Measurements from ENCODE around the gene GTPBP3. TPM values are rescaled to one million over a fixed set of nuclear protein-coding genes. Genes with fewer than 3 reads are reported as not detected.

Gene GTPBP3
- total RNA-seq, 1 experiment from 2014 or later: 62.9 TPM

- no peak overlapping the region for H2BK12ac ChIP-seq (ENCODE audit: insufficient read length, low read depth, low read length)
- no peaks in the 10 kb centered on the region for H3K79me2 ChIP-seq (ENCODE audit: insufficient read depth, low read length)
- no CpG with 5 or more reads among the region's 12 CpGs for WGBS (ENCODE audit: extremely low coverage, insufficient read length, low lambda C conversion rate)
- no peak overlapping the region for H3T11ph ChIP-seq (ENCODE audit: low read length)
- no peak overlapping the region for H3K9ac ChIP-seq (ENCODE audit: extremely low read depth, insufficient read length, low read length)
- no peak for DNase-seq
- H2BK5ac ChIP-seq (ENCODE audit: insufficient read length, low read length): no peak overlapping the region
- no peaks in the 10 kb centered on the region; the same call in 1 of the 2 replicates for H3K27me3 Mint-ChIP-seq (ENCODE audit: low read depth)
- no peak overlapping the region for H3K14ac ChIP-seq (ENCODE audit: insufficient read depth, low read length)
- no peak overlapping the region for H4K8ac ChIP-seq (replicated peaks; ENCODE audit: insufficient read length, low read depth, low read length)
- H4K91ac ChIP-seq (ENCODE audit: insufficient read length, low read depth, low read length): no peak overlapping the region
- H2AFZ ChIP-seq (ENCODE audit: low read length): no peak overlapping the region
- H3K18ac ChIP-seq (ENCODE audit: insufficient read length, low read depth, low read length): no peak overlapping the region
- no peaks in the 10 kb centered on the region for H3K9me3 ChIP-seq (ENCODE audit: control insufficient read depth, low read depth, low read length)
- peaks cover 3% of the 10 kb centered on the region; the same call in 1 of the 2 replicates for H3K4me1 ChIP-seq (ENCODE audit: insufficient read depth, low read length)
- H3K9me3 Mint-ChIP-seq: no peaks in the 10 kb centered on the region
- H3K4ac ChIP-seq (ENCODE audit: low read depth, low read length): no peak overlapping the region
- peaks cover 6% of the 10 kb centered on the region for H3K23me2 ChIP-seq (ENCODE audit: insufficient read length, low read depth, low read length, poor library complexity, severe bottlenecking)
- no peaks in the 10 kb centered on the region for H4K20me1 ChIP-seq (ENCODE audit: control insufficient read depth, insufficient read depth, insufficient read length)
- H2BK20ac ChIP-seq (ENCODE audit: low read depth, low read length, poor library complexity, severe bottlenecking): no peak overlapping the region
- H3K79me1 ChIP-seq (ENCODE audit: insufficient read depth, low read depth, low read length, poor library complexity, severe bottlenecking): no peaks in the 10 kb centered on the region
- no peak overlapping the region for H3K27ac ChIP-seq (ENCODE audit: insufficient read length, low read depth, low read length)
- H3K56ac ChIP-seq (ENCODE audit: insufficient read length, low read depth, low read length): no peak overlapping the region
- peaks cover 4 to 12% (median 8%) of the 10 kb centered on the region in 3 experiments for H3K36me3 Mint-ChIP-seq (ENCODE audit: insufficient read depth in 1 of 3, low read depth in 3 of 3)
- peak overlapping the region; percentile 63 to 76; a peak in 4 of 5 replicates for H3K4me3 Mint-ChIP-seq
- H3K27me3 ChIP-seq (ENCODE audit: insufficient read depth, low read length): no peaks in the 10 kb centered on the region
- TF ChIP-seq, protein P1, sequence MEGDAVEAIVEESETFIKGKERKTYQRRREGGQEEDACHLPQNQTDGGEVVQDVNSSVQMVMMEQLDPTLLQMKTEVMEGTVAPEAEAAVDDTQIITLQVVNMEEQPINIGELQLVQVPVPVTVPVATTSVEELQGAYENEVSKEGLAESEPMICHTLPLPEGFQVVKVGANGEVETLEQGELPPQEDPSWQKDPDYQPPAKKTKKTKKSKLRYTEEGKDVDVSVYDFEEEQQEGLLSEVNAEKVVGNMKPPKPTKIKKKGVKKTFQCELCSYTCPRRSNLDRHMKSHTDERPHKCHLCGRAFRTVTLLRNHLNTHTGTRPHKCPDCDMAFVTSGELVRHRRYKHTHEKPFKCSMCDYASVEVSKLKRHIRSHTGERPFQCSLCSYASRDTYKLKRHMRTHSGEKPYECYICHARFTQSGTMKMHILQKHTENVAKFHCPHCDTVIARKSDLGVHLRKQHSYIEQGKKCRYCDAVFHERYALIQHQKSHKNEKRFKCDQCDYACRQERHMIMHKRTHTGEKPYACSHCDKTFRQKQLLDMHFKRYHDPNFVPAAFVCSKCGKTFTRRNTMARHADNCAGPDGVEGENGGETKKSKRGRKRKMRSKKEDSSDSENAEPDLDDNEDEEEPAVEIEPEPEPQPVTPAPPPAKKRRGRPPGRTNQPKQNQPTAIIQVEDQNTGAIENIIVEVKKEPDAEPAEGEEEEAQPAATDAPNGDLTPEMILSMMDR (conservative IDR thresholded peaks at IDR 0.05): no peak
- no peak overlapping the region for H3K23ac ChIP-seq (ENCODE audit: insufficient read length, low read depth, low read length)
- no peak overlapping the region for H2AK5ac ChIP-seq (ENCODE audit: insufficient read length, low read length)
- H2BK15ac ChIP-seq (ENCODE audit: low read depth, low read length): no peak overlapping the region
- H3K4me1 Mint-ChIP-seq: peaks cover 21 to 35% of the 10 kb centered on the region in 2 experiments
- no peak overlapping the region for H4K5ac ChIP-seq (ENCODE audit: insufficient read length, low read depth, low read length)
- H3K27ac Mint-ChIP-seq: no peak overlapping the region; a peak in 2 of 7 replicates
- H3K4me2 ChIP-seq (ENCODE audit: insufficient read depth, insufficient read length, low read length): no peak overlapping the region
- no peak overlapping the region for H2BK120ac ChIP-seq (ENCODE audit: low read depth, low read length, poor library complexity, severe bottlenecking)
These were observed 33.4 kb upstream of the GTPBP3 start for GRCh38 chr19:17303940-17304267.

Data from H9 (cell line).